HG02840 (cell line): ENCODE data around the gene XRN2.
"Not testable (repeated sequence)": the region's sequence is repeated elsewhere in the genome, so short reads cannot be mapped to it uniquely, and the experiment has no call there.

Experiments used
- ATAC-seq: cut with Tn5 transposase; IDR thresholded peaks from one replicate; pipeline ENCODE4 v1.9.1; 2021; ENCODE audit warnings: mild to moderate bottlenecking, moderate library complexity, moderate number of reproducible peaks; ENCODE audit not compliant: unreplicated experiment, low FRiP score

Gene XRN2

GRCh38 chr20:21342656-21343345 is 39.7 kb downstream of the XRN2 start:
- ATAC-seq, result no peak

GRCh38 chr20:21344206-21344900 is 41.2 kb downstream of the XRN2 start:
- ATAC-seq, result no peak

- no peak for ATAC-seq
Measured at GRCh38 chr20:21344961-21345360, 41.8 kb downstream of the XRN2 start.

- ATAC-seq, result no peak
Measured at GRCh38 chr20:21352703-21353102, 49.6 kb downstream of the XRN2 start.

- no peak for ATAC-seq
Measured at GRCh38 chr20:21353236-21353635, 50.1 kb downstream of the XRN2 start.

GRCh38 chr20:21355981-21356380 is 52.9 kb downstream of the XRN2 start:
- no peak for ATAC-seq

- ATAC-seq, result no peak
Measured at GRCh38 chr20:21356386-21356785, 53.3 kb downstream of the XRN2 start.

GRCh38 chr20:21357844-21358243 is 54.7 kb downstream of the XRN2 start:
- no peak for ATAC-seq

GRCh38 chr20:21358737-21359136 is 55.6 kb downstream of the XRN2 start:
- no peak for ATAC-seq

- ATAC-seq, result no peak
Measured at GRCh38 chr20:21360705-21361104, 57.6 kb downstream of the XRN2 start.

- ATAC-seq, result no peak
Measured at GRCh38 chr20:21361266-21361665, 58.1 kb downstream of the XRN2 start.

- ATAC-seq, result no peak
Measured at GRCh38 chr20:21364413-21364812, 61.3 kb downstream of the XRN2 start.

GRCh38 chr20:21365771-21366170 is 62.6 kb downstream of the XRN2 start:
- ATAC-seq, result no peak

- not testable (repeated sequence) for ATAC-seq
Measured at GRCh38 chr20:21366273-21366672, 63.1 kb downstream of the XRN2 start.

GRCh38 chr20:21368791-21369190 is 65.7 kb downstream of the XRN2 start:
- no peak for ATAC-seq

- ATAC-seq, result no peak
Measured at GRCh38 chr20:21371193-21371592, 68.1 kb downstream of the XRN2 start.

- ATAC-seq, result no peak
Measured at GRCh38 chr20:21372016-21372415, 68.9 kb downstream of the XRN2 start.

GRCh38 chr20:21373436-21373835 is 70.3 kb downstream of the XRN2 start:
- ATAC-seq, result no peak

GRCh38 chr20:21376626-21377025 is 73.5 kb downstream of the XRN2 start:
- no peak for ATAC-seq

GRCh38 chr20:21377701-21378100 is 74.6 kb downstream of the XRN2 start:
- ATAC-seq, result no peak

GRCh38 chr20:21378259-21378658 is 75.1 kb downstream of the XRN2 start:
- ATAC-seq, result no peak

GRCh38 chr20:21380711-21381110 is 77.6 kb downstream of the XRN2 start:
- no peak for ATAC-seq
